ENCODE results near the gene PCDHB6. TPM values are rescaled to one million over a fixed set of nuclear protein-coding genes. Genes with fewer than 3 reads are reported as not detected.
"Not testable (repeated sequence)": the region's sequence is repeated elsewhere in the genome, so short reads cannot be mapped to it uniquely, and the experiment has no call there.

The PCDHB6 gene
- total RNA-seq, 1 donor from 2014 or later: not detected

DNA sequence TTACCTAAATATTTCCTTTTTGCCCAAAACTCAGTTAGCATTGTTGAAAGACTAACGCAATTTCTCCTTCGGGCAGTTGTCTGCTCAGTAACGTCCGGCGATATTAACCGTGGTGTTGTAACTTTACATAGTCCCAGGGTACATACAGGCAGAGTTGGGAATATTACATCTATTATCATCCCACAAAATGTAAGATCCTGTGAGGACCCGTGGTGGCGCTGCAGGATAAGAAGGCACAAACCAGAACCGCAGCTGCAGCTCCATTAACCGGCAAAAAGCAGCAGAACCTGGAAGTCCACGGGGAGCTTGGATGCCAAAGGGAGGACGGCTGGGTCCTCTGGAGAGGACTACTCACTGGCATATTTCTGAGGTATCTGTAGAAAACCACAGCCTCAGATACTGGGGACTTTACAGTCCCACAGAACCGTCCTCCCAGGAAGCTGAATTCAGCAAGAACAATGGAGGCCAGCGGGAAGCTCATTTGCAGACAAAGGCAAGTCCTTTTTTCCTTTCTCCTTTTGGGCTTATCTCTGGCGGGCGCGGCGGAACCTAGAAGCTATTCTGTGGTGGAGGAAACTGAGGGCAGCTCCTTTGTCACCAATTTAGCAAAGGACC is 27.8 kb downstream of the PCDHB6 start, which contains the start of gene PCDHB8:
Gene PCDHB8 (plus strand): TSS at position 214 of the 615 bp plus-strand sequence. CDS start 245 bp downstream, at position 459.
- H3K27ac Mint-ChIP-seq; H3K4me1 Mint-ChIP-seq (ENCODE audit: low read depth); H3K36me3 Mint-ChIP-seq (ENCODE audit: low read depth); DNase-seq (ENCODE audit: low spot score); H3K27me3 Mint-ChIP-seq (ENCODE audit: low read depth); H3K4me3 Mint-ChIP-seq (ENCODE audit: low read depth); intact Hi-C loops (cut with micrococcal nuclease): not testable (repeated sequence)
- H3K9me3 Mint-ChIP-seq: peaks cover 33% of the 10 kb centered on the region

DNA sequence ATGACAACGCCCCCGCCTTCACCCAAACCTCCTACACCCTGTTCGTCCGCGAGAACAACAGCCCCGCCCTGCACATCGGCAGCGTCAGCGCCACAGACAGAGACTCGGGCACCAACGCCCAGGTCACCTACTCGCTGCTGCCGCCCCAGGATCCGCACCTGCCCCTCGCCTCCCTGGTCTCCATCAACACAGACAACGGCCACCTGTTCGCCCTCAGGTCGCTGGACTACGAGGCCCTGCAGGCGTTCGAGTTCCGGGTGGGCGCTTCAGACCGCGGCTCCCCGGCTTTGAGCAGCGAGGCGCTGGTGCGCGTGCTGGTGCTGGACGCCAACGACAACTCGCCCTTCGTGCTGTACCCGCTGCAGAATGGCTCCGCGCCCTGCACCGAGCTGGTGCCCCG is 29.5 kb downstream of the PCDHB6 start:
- peaks cover 31% of the 10 kb centered on the region for H3K9me3 Mint-ChIP-seq
- H3K36me3 Mint-ChIP-seq (ENCODE audit: low read depth); H3K27ac Mint-ChIP-seq; H3K4me3 Mint-ChIP-seq (ENCODE audit: low read depth); H3K27me3 Mint-ChIP-seq (ENCODE audit: low read depth); H3K4me1 Mint-ChIP-seq (ENCODE audit: low read depth); DNase-seq (ENCODE audit: low spot score); intact Hi-C loops (cut with micrococcal nuclease): not testable (repeated sequence)

GRCh38 chr5:141179876-141180275 is 30.0 kb downstream of the PCDHB6 start:
- intact Hi-C loops (cut with micrococcal nuclease): not testable (repeated sequence)

DNA sequence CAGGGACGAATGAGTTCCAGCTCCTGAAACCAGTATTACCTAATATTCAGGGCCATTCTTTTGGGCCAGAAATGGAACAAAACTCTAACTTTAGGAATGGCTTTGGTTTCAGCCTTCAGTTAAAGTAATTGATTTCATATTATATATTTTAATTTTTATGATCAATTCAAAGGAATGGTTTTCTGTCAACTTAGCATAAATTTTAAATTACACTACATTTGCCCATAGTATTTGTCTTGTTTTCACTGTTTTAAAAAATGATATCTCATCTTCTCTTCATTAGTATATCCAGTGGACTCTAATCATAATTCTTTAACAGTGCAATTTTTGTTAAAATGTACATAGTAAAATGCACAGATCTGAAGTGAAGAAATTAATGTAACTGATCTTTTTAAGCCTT is 30.5 kb downstream of the PCDHB6 start:
- DNase-seq (ENCODE audit: low spot score): no peak
- H3K27ac Mint-ChIP-seq: no peak overlapping the region
- H3K4me3 Mint-ChIP-seq (ENCODE audit: low read depth): no peak overlapping the region
- intact Hi-C loops (cut with micrococcal nuclease): no loop called here
- H3K36me3 Mint-ChIP-seq (ENCODE audit: low read depth): no peaks in the 10 kb centered on the region
- no peaks in the 10 kb centered on the region for H3K4me1 Mint-ChIP-seq (ENCODE audit: low read depth)
- no peaks in the 10 kb centered on the region for H3K27me3 Mint-ChIP-seq (ENCODE audit: low read depth)
- H3K9me3 Mint-ChIP-seq: peaks cover 40% of the 10 kb centered on the region

More at GRCh38 chr5:141179876-141180275, 30.0 kb downstream of the PCDHB6 start:
- peaks cover 36% of the 10 kb centered on the region for H3K9me3 Mint-ChIP-seq
- not testable (repeated sequence) for H3K4me1 Mint-ChIP-seq (ENCODE audit: low read depth); DNase-seq (ENCODE audit: low spot score); H3K27ac Mint-ChIP-seq; H3K27me3 Mint-ChIP-seq (ENCODE audit: low read depth); H3K4me3 Mint-ChIP-seq (ENCODE audit: low read depth); H3K36me3 Mint-ChIP-seq (ENCODE audit: low read depth)

- DNase-seq (ENCODE audit: low spot score): no peak
- intact Hi-C loops (cut with micrococcal nuclease): no loop called here
- H3K27ac Mint-ChIP-seq: no peak within 1 kb of the TSS
- H3K4me1 Mint-ChIP-seq (ENCODE audit: low read depth): peaks cover 2% of the 10 kb centered on the region
- H3K9me3 Mint-ChIP-seq: peaks cover 41% of the 10 kb centered on the region
- no peaks in the 10 kb centered on the region for H3K27me3 Mint-ChIP-seq (ENCODE audit: low read depth)
- no peaks in the 10 kb centered on the region for H3K36me3 Mint-ChIP-seq (ENCODE audit: low read depth)
- H3K4me3 Mint-ChIP-seq (ENCODE audit: low read depth): no peak within 1 kb of the TSS
Observed at GRCh38 chr5:141182248-141182647, 32.4 kb downstream of the PCDHB6 start, which contains the start of gene PCDHB16. Gene PCDHB16 (plus strand): TSS chr5:141182387. CDS start chr5:141182560, 173 bp downstream.

- H3K4me1 Mint-ChIP-seq (ENCODE audit: low read depth); H3K27ac Mint-ChIP-seq; H3K4me3 Mint-ChIP-seq (ENCODE audit: low read depth); H3K27me3 Mint-ChIP-seq (ENCODE audit: low read depth); intact Hi-C loops (cut with micrococcal nuclease); DNase-seq (ENCODE audit: low spot score); H3K36me3 Mint-ChIP-seq (ENCODE audit: low read depth): not testable (repeated sequence)
- peaks cover 54% of the 10 kb centered on the region for H3K9me3 Mint-ChIP-seq
Observed at GRCh38 chr5:141184117-141184855, 34.4 kb downstream of the PCDHB6 start.

GRCh38 chr5:141186897-141187512 is 37.1 kb downstream of the PCDHB6 start, which contains the start of gene PCDHB9:
Gene PCDHB9 (plus strand): TSS chr5:141187161. CDS start chr5:141187319, 158 bp downstream.
- intact Hi-C loops (cut with micrococcal nuclease): loop anchor here (5.0 kb wide), 1 partner anchor 155 kb away; the partner anchor contains the start of gene PCDHGA3
- peak within 1 kb of the TSS; percentile 18 for H3K4me3 Mint-ChIP-seq (ENCODE audit: low read depth)
- no peak for DNase-seq (ENCODE audit: low spot score)
- peaks cover 3% of the 10 kb centered on the region for H3K36me3 Mint-ChIP-seq (ENCODE audit: low read depth)
- peaks cover 48% of the 10 kb centered on the region for H3K9me3 Mint-ChIP-seq
- H3K27me3 Mint-ChIP-seq (ENCODE audit: low read depth): peaks cover 2% of the 10 kb centered on the region
- H3K4me1 Mint-ChIP-seq (ENCODE audit: low read depth): peaks cover 2% of the 10 kb centered on the region
- H3K27ac Mint-ChIP-seq: no peak within 1 kb of the TSS

DNA sequence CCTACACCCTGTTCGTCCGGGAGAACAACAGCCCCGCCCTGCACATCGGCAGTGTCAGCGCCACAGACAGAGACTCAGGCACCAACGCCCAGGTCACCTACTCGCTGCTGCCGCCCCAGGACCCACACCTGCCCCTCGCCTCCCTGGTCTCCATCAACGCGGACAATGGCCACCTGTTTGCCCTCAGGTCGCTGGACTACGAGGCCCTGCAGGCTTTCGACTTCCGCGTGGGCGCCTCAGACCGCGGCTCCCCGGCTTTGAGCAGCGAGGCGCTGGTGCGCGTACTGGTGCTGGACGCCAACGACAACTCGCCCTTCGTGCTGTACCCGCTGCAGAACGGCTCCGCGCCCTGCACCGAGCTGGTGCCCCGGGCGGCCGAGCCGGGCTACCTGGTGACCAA is 38.8 kb downstream of the PCDHB6 start:
- not testable (repeated sequence) for H3K4me3 Mint-ChIP-seq (ENCODE audit: low read depth); H3K36me3 Mint-ChIP-seq (ENCODE audit: low read depth); H3K27me3 Mint-ChIP-seq (ENCODE audit: low read depth)

GRCh38 chr5:141189131-141189530 is 39.3 kb downstream of the PCDHB6 start:
- H3K36me3 Mint-ChIP-seq (ENCODE audit: low read depth); H3K27ac Mint-ChIP-seq; H3K4me3 Mint-ChIP-seq (ENCODE audit: low read depth); H3K4me1 Mint-ChIP-seq (ENCODE audit: low read depth); H3K27me3 Mint-ChIP-seq (ENCODE audit: low read depth); DNase-seq (ENCODE audit: low spot score): not testable (repeated sequence)
- intact Hi-C loops (cut with micrococcal nuclease): loop anchor here (5.0 kb wide), 1 partner anchor 153 kb away; the partner anchor contains the start of gene PCDHGA3
- H3K9me3 Mint-ChIP-seq: peaks cover 44% of the 10 kb centered on the region

More for the DNA sequence above, 38.8 kb downstream of the PCDHB6 start:
- DNase-seq (ENCODE audit: low spot score); H3K27ac Mint-ChIP-seq; H3K4me1 Mint-ChIP-seq (ENCODE audit: low read depth): not testable (repeated sequence)
- H3K9me3 Mint-ChIP-seq: peaks cover 44% of the 10 kb centered on the region
- intact Hi-C loops (cut with micrococcal nuclease): loop anchor here (5.0 kb wide), 1 partner anchor 154 kb away; the partner anchor contains the start of gene PCDHGA3

DNA sequence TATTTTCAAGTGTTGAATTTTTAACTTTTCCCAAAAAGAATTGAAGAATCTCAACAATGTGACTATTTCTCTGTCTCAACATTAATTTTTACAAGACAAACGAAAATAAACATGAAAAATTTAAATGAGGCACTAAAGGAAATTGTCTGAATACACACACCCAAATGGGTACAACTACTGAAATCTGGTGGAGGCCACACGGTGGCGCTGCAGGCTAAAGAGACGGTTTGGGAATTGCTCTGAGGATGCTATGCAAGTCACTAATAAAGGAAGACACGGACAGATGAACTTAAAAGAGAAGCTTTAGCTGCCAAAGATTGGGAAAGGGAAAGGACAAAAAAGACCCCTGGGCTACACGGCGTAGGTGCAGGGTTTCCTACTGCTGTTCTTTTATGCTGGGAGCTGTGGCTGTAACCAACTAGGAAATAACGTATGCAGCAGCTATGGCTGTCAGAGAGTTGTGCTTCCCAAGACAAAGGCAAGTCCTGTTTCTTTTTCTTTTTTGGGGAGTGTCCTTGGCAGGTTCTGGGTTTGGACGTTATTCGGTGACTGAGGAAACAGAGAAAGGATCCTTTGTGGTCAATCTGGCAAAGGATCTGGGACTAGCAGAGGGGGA is 42.4 kb downstream of the PCDHB6 start, which contains the start of gene PCDHB10:
Gene PCDHB10 (plus strand): TSS at position 244 of the 616 bp plus-strand sequence. CDS start 200 bp downstream, at position 444.
- Mint-ChIP-seq H3K9me3 (peaks cover 53% of the 10 kb centered on the region), H3K36me3 (ENCODE audit: low read depth) (peaks cover 3% of the 10 kb centered on the region), H3K27me3 (ENCODE audit: low read depth) (peaks cover 2% of the 10 kb centered on the region), H3K4me3 (ENCODE audit: low read depth) (no peak within 1 kb of the TSS), H3K27ac (no peak within 1 kb of the TSS), H3K4me1 (ENCODE audit: low read depth) (no peaks in the 10 kb centered on the region)
- intact Hi-C loops (cut with micrococcal nuclease): no loop called here
- no peak for DNase-seq (ENCODE audit: low spot score)

GRCh38 chr5:141194332-141194731 is 44.5 kb downstream of the PCDHB6 start:
- H3K36me3 Mint-ChIP-seq (ENCODE audit: low read depth); H3K27ac Mint-ChIP-seq; intact Hi-C loops (cut with micrococcal nuclease); H3K27me3 Mint-ChIP-seq (ENCODE audit: low read depth); H3K4me3 Mint-ChIP-seq (ENCODE audit: low read depth); DNase-seq (ENCODE audit: low spot score); H3K4me1 Mint-ChIP-seq (ENCODE audit: low read depth): not testable (repeated sequence)
- H3K9me3 Mint-ChIP-seq: peaks cover 58% of the 10 kb centered on the region

DNA sequence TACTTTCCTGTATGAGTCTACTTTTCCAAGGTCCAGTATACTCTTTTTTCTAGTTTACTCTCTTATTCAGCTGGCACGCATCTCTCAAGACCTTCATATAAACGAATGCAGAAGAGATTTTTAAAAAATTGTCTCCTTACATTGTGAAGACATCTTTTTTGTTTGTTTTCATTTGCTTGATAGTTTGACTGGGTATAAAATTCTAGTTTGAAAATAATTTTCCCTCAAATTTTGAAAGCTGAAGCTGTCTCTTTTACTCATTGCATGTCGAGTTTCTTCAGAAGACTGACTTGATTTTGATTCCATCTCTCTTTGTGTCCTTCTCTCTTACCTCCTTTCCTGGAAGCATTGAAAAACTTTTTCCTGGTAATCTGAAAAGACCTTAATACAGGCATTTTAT is 46.5 kb downstream of the PCDHB6 start:
- Mint-ChIP-seq H3K27me3 (ENCODE audit: low read depth) (no peaks in the 10 kb centered on the region), H3K27ac (no peak overlapping the region), H3K4me3 (ENCODE audit: low read depth) (no peak overlapping the region), H3K36me3 (ENCODE audit: low read depth) (no peaks in the 10 kb centered on the region), H3K9me3 (peaks cover 68% of the 10 kb centered on the region), H3K4me1 (ENCODE audit: low read depth) (no peaks in the 10 kb centered on the region)
- no peak for DNase-seq (ENCODE audit: low spot score)
- intact Hi-C loops (cut with micrococcal nuclease): no loop called here

Data from activated T-helper 2 cell treated with anti-CD3 and anti-CD28 coated beads, Interferon-gamma antibody, Interleukin-2, Interleukin-4, amounts not matched to agents 10 μg/mL and 5 μg/mL and 100 μg/mL, durations not matched to agents 14 hours and 24 hours and 36 hours (primary cell).